ENCODE results near the gene PITPNM2.

Gene PITPNM2

GRCh38 chr12:123167329-123167728, 16.4 kb upstream of the PITPNM2 start:
- ATAC-seq, result no peak
- TF ChIP-seq ESRRG (CRISPR knock-in tag; IDR thresholded peaks at IDR 0.05), result no peak
- TF ChIP-seq TOX (CRISPR knock-in tag; IDR thresholded peaks at IDR 0.05; ENCODE audit: borderline replicate concordance), result no peak
- TF ChIP-seq GLIS3 (CRISPR knock-in tag; IDR thresholded peaks at IDR 0.05), result no peak
- no peak for TF ChIP-seq PATZ1 (CRISPR knock-in tag; IDR thresholded peaks at IDR 0.05; ENCODE audit: borderline replicate concordance)
- TF ChIP-seq, protein P1, sequence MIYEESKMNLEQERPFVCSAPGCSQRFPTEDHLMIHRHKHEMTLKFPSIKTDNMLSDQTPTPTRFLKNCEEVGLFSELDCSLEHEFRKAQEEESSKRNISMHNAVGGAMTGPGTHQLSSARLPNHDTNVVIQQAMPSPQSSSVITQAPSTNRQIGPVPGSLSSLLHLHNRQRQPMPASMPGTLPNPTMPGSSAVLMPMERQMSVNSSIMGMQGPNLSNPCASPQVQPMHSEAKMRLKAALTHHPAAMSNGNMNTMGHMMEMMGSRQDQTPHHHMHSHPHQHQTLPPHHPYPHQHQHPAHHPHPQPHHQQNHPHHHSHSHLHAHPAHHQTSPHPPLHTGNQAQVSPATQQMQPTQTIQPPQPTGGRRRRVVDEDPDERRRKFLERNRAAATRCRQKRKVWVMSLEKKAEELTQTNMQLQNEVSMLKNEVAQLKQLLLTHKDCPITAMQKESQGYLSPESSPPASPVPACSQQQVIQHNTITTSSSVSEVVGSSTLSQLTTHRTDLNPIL (CRISPR knock-in tag; IDR thresholded peaks at IDR 0.05; ENCODE audit: low read depth), result no peak

DNA sequence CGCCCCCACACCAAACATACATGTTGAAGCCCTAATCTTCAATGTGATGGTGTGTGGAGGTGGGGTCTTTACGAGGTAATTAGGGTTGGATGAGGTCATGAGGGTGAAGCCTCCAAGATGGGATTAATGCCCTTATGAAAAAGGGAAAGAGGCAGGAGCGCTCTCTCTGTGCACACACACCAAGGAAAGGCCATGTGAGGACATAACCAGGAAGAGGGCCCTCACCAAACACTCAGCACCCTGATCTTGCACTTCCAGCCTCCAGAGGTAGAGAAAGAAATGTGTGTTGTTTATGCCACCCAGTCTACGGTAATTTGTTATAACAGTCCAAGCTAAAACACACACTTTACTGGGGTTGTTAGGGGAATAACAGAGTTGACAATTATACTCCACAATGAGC, 14.6 kb upstream of the PITPNM2 start:
- no peak for TF ChIP-seq BACH2 (CRISPR knock-in tag; IDR thresholded peaks at IDR 0.05; ENCODE audit: borderline replicate concordance)
- no peak for TF ChIP-seq PATZ1 (CRISPR knock-in tag; IDR thresholded peaks at IDR 0.05; ENCODE audit: borderline replicate concordance)
- TF ChIP-seq ZC3H10 (CRISPR knock-in tag; IDR thresholded peaks at IDR 0.05), result no peak
- no peak for TF ChIP-seq CSRNP3 (CRISPR knock-in tag; IDR thresholded peaks at IDR 0.05)
- TF ChIP-seq SNAI2 (CRISPR knock-in tag; IDR thresholded peaks at IDR 0.05), result no peak
- TF ChIP-seq GLIS3 (CRISPR knock-in tag; IDR thresholded peaks at IDR 0.05), result no peak
- TF ChIP-seq TOX (CRISPR knock-in tag; IDR thresholded peaks at IDR 0.05; ENCODE audit: borderline replicate concordance), result no peak
- ATAC-seq, result no peak

DNA sequence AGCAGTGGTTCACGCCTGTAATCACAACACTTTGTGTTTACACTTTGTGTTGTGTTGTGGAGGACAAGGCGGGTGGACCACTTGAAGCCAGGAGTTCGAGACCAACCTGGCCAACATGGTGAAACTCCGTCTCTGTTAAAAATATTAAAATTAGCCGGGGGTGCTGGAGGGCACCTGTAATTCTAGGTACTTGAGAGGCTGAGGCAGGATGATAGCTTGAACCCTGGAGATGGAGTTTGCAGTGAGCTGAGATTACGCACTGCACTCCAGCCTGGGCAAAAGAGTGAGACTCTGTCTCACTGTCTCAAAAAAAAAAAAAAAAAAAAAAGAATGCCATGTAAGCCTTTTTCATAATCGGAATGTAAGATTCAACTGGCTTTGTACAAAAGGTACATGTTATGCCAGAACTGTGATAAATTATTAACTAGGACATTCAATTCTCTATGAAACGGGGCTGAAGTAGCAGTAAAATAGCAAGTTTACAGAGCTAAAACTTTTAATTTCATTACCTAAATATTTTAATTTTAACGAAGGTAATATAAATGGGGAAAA, 13.9 kb upstream of the PITPNM2 start:
- TF ChIP-seq ESRRG (CRISPR knock-in tag; IDR thresholded peaks at IDR 0.05) (no peak), PPARA (CRISPR knock-in tag; IDR thresholded peaks at IDR 0.05; ENCODE audit: borderline replicate concordance) (no peak), ZC3H10 (CRISPR knock-in tag; IDR thresholded peaks at IDR 0.05) (no peak), ZNF70 (CRISPR knock-in tag; IDR thresholded peaks at IDR 0.05) (no peak), OSR1 (CRISPR knock-in tag; IDR thresholded peaks at IDR 0.05) (no peak), BACH2 (CRISPR knock-in tag; IDR thresholded peaks at IDR 0.05; ENCODE audit: borderline replicate concordance) (no peak), PATZ1 (CRISPR knock-in tag; IDR thresholded peaks at IDR 0.05; ENCODE audit: borderline replicate concordance) (no peak), ZFP30 (CRISPR knock-in tag; IDR thresholded peaks at IDR 0.05) (no peak), TCF4 (CRISPR knock-in tag; IDR thresholded peaks at IDR 0.05; ENCODE audit: borderline replicate concordance) (no peak), ZFP3 (CRISPR knock-in tag; IDR thresholded peaks at IDR 0.05) (no peak), TOX (CRISPR knock-in tag; IDR thresholded peaks at IDR 0.05; ENCODE audit: borderline replicate concordance) (no peak), ZNF565 (CRISPR knock-in tag; conservative IDR thresholded peaks at IDR 0.05; ENCODE audit: low read depth) (no peak), ZNF8 (CRISPR knock-in tag; IDR thresholded peaks at IDR 0.05) (no peak)
- TF ChIP-seq, protein P1 (CRISPR knock-in tag; IDR thresholded peaks at IDR 0.05; ENCODE audit: low read depth), result no peak
- TF ChIP-seq, protein P2, sequence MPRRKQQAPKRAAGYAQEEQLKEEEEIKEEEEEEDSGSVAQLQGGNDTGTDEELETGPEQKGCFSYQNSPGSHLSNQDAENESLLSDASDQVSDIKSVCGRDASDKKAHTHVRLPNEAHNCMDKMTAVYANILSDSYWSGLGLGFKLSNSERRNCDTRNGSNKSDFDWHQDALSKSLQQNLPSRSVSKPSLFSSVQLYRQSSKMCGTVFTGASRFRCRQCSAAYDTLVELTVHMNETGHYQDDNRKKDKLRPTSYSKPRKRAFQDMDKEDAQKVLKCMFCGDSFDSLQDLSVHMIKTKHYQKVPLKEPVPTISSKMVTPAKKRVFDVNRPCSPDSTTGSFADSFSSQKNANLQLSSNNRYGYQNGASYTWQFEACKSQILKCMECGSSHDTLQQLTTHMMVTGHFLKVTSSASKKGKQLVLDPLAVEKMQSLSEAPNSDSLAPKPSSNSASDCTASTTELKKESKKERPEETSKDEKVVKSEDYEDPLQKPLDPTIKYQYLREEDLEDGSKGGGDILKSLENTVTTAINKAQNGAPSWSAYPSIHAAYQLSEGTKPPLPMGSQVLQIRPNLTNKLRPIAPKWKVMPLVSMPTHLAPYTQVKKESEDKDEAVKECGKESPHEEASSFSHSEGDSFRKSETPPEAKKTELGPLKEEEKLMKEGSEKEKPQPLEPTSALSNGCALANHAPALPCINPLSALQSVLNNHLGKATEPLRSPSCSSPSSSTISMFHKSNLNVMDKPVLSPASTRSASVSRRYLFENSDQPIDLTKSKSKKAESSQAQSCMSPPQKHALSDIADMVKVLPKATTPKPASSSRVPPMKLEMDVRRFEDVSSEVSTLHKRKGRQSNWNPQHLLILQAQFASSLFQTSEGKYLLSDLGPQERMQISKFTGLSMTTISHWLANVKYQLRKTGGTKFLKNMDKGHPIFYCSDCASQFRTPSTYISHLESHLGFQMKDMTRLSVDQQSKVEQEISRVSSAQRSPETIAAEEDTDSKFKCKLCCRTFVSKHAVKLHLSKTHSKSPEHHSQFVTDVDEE (CRISPR knock-in tag; IDR thresholded peaks at IDR 0.05), result no peak
- no peak for ATAC-seq
